Measurements from ENCODE around the gene HAAO. TPM values are rescaled to one million over a fixed set of nuclear protein-coding genes. Genes with fewer than 3 reads are reported as not detected.

Gene HAAO
- total and polyA plus RNA-seq, 5 donors: 3.5 to 5.9 (median 4.6) TPM

DNA sequence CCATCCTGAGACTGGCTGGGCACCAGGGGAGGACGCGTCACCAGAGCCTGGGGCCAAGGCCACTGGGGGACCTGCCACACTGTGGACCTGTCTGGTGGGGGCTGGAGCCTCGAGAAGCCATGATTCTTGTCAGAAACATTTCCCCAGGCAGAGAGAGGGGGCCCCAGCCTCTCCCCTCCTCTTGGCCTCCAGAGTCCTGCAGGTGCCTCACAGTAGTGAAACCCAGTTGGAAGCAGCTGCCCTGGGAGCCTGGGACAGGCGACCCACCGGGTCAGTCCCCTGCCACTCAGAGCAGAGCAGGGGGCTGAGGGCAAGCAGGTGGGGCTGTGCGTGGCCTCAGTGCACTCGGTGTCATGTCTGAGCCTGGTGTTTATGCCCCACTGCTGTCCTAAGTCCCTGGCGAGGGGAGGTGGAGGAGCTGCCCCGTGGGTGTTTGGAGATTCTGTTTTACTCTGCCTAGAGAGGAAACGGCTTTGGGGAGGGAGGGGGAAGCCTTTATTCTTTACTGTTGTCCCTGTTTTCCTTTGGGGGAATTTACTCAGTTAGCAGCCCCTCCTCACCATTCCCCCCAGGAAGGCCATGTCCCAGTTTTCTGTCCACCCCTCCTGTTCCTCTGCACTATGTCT, 36.1 kb downstream of the HAAO start:
- Histone ChIP-seq H3K4me1 (ENCODE audit: control insufficient read depth, insufficient read depth, low read length) (peaks cover 8% of the 10 kb centered on the region), H3K27ac (ENCODE audit: low read length) (no peak overlapping the region), H3K27me3 (ENCODE audit: control insufficient read depth, insufficient read depth) (no peaks in the 10 kb centered on the region), H3K4me3 (ENCODE audit: low read length) (no peak overlapping the region), H3K9me3 (ENCODE audit: control insufficient read depth, low read length) (no peaks in the 10 kb centered on the region)
- intact Hi-C loops (cut with DNase I): no loop called here
- WGBS: 83% methylated on average over 10 of the region's 10 CpGs
- ATAC-seq (no peak), DNase-seq (no peak)

DNA sequence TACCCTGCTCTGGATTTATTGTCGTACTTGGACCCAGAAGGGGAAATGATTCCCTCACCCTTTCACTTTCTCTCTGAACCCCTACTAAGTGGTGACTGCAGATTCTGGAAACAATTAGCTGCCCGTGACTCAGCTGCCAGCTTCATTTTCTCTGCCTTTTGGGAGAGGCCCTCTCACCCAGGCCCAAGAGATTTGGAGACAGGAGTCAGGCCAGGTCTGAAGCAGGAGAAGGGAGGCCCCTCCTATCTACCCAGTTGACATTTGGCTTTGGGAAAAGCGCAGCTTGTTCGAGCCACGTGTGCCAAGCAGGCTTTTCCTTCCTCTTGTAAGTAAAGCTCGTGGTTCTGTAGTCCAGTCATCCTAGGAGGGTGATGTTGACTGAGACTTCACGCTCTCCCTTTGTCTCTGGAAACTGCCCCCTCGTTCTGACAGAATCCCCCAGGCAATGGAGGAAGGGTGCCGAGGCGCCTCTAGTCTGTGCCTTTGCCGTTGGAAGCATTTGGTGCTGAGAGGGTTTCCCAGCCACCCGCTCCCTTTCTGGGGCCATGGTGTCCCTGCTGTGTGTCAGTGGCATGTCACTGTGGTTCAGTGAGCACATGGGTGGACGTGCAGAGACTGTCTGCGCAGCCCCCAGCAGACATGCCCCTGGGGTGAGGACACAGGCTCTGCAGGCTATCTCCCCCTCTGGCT, 37.0 kb downstream of the HAAO start:
- peak; percentile 34 to 38 for ATAC-seq
- no peak overlapping the region for H3K4me3 ChIP-seq (ENCODE audit: low read length)
- H3K9me3 ChIP-seq (ENCODE audit: control insufficient read depth, low read length): no peaks in the 10 kb centered on the region
- H3K27ac ChIP-seq (ENCODE audit: low read length): no peak overlapping the region
- peaks cover 8% of the 10 kb centered on the region for H3K4me1 ChIP-seq (ENCODE audit: control insufficient read depth, insufficient read depth, low read length)
- no peaks in the 10 kb centered on the region for H3K27me3 ChIP-seq (ENCODE audit: control insufficient read depth, insufficient read depth)
- WGBS: 66% methylated on average over 14 of the region's 14 CpGs
- intact Hi-C loops (cut with DNase I): no loop called here
- peak in 1 of 3 donors; percentile 38 for DNase-seq

DNA sequence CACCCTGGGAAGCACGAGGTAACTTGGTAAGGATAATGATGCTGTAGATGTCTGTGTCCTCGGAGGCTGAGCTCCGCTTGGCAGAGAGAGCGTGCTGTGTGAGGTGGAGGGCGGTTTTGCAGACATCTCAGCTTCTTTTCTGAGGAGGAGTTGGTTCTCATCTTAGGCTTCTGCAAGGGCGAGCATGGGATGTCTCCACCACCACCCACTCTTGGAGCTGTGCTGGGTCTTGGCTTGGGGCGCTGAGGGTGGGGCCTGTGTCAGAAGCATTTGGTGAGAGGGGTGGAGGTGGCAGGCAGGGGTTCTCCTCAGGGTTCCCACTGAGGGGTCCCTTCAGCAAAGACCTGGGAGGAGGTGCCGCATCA, 37.6 kb downstream of the HAAO start:
- H3K4me3 ChIP-seq (ENCODE audit: low read length): no peak overlapping the region
- intact Hi-C loops (cut with DNase I): no loop called here
- 77% methylated on average over 8 of the region's 8 CpGs for WGBS
- no peak overlapping the region for H3K27ac ChIP-seq (ENCODE audit: low read length)
- ATAC-seq (peak; percentile 21 to 27), DNase-seq (no peak)
- H3K9me3 ChIP-seq (ENCODE audit: control insufficient read depth, low read length): no peaks in the 10 kb centered on the region
- peaks cover 8% of the 10 kb centered on the region for H3K4me1 ChIP-seq (ENCODE audit: control insufficient read depth, insufficient read depth, low read length)
- no peaks in the 10 kb centered on the region for H3K27me3 ChIP-seq (ENCODE audit: control insufficient read depth, insufficient read depth)

DNA sequence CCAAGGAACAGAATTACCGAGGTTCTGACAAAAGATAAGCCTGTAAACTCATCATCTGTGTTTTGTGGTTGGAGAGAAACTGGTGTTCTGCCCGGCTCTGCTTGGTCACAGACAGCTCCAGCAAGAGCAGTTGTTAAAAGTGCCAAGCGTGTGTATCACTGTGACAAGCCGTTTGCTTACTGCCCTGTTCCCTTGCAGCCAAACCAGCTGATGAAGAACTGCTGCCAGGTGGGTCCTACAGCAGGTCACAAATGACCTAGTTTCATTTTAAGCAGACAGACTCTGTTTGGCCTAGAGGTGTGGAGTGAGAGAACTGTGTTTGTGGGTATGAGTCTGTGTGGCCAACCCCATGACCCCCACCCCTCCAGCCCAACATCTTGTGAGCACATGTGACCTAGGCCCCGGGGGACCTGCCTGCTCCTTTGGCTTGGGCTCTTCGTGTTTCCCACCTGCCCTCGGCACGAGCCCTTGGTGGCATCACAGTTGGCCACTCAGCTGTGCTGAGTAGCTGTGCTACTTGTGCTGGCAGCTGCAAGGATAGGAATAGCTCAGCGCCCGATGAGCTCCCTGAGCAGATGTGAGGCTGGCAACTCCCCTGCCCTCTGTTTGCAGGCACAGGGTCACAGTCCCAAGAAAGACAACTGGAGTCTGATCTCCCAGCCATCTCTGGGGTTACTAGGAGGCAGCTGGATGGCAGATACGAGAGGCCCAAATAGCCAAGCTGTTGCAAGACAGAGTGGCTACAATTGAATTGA, 38.2 kb downstream of the HAAO start:
- peak; percentile 52 to 54 for ATAC-seq
- Histone ChIP-seq H3K27me3 (ENCODE audit: control insufficient read depth, insufficient read depth) (no peaks in the 10 kb centered on the region), H3K4me3 (ENCODE audit: low read length) (no peak overlapping the region), H3K9me3 (ENCODE audit: control insufficient read depth, low read length) (no peaks in the 10 kb centered on the region), H3K4me1 (ENCODE audit: control insufficient read depth, insufficient read depth, low read length) (peaks cover 8% of the 10 kb centered on the region), H3K27ac (ENCODE audit: low read length) (peak overlapping the region; percentile 25)
- peak in 1 of 3 donors; percentile 65 for DNase-seq
- WGBS: 50% methylated on average over 11 of the region's 11 CpGs
- intact Hi-C loops (cut with DNase I): no loop called here

DNA sequence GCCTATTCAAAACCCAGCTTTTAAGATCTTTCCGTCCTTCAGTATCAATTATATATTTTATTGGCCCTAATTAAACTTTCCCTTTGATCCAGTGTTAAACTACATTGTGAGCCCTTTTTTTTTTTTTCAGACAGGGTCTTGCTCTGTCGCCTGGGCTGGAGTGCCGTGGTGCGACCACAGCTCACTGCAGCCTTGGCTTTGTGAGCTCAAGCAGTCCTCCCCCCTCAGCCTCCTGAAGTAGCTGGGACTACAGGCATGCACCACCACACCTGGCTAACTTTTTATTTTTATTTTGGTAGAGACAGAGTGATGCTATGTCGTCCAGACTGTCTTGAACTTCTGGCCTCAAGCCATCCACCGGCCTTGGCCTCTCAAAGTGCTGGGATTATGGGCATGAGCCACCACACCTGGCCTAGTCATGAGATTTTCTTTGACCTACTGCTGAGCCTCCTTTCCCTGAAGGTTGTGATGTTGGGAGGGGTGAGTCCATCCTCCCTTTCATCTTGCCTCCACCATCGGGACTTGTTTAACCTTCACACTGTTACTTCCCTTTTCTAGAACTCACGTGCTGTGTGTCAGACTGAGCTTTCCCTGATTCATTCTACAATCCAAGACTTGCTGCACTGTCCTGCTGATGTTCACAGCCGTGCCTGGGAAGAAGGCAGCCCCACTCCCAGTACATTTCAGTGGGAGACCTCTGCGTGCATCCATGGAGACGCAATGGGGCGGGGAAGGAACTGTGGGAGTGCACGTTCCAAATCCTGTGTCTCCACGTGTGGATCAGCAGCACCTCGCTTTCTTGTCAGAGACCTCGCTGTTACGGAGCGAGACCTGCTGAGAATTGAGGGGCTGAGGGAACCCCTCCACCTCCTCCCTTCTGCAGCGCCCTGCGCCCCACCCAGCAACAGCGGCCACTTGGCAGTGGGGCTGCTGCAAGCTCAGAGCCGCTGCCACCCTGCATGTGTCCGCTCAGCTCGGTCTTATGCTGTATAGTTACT, 39.3 kb downstream of the HAAO start:
- no peak overlapping the region for H3K4me3 ChIP-seq (ENCODE audit: low read length)
- ATAC-seq: no peak
- no peaks in the 10 kb centered on the region for H3K9me3 ChIP-seq (ENCODE audit: control insufficient read depth, low read length)
- 88% methylated on average over 24 of the region's 24 CpGs for WGBS
- DNase-seq: no peak
- no peaks in the 10 kb centered on the region for H3K27me3 ChIP-seq (ENCODE audit: control insufficient read depth, insufficient read depth)
- H3K4me1 ChIP-seq (ENCODE audit: control insufficient read depth, insufficient read depth, low read length): peaks cover 8% of the 10 kb centered on the region
- intact Hi-C loops (cut with DNase I): no loop called here
- H3K27ac ChIP-seq (ENCODE audit: low read length): no peak overlapping the region

DNA sequence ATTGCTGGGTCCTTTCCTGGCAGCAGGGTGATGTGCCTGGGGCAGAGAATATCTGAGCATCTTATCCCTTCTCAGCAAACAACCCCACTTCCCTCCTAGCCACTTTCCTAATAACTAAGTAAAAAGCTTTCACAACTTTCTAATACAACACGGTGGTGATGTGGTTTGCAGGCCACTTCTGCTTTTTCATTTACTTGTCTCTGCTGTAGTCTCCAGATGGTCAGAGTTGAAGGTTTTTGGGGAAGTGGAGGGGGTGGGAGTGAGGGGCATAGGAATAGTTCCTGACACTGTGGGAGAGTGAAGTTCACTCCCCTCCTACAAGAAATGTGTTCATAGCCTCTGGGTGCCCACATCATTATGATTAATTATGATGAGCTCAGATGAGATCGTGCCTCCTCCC, 40.1 kb downstream of the HAAO start:
- Histone ChIP-seq H3K27ac (ENCODE audit: low read length) (no peak overlapping the region), H3K4me3 (ENCODE audit: low read length) (no peak overlapping the region), H3K4me1 (ENCODE audit: control insufficient read depth, insufficient read depth, low read length) (peaks cover 8% of the 10 kb centered on the region), H3K27me3 (ENCODE audit: control insufficient read depth, insufficient read depth) (no peaks in the 10 kb centered on the region), H3K9me3 (ENCODE audit: control insufficient read depth, low read length) (no peaks in the 10 kb centered on the region)
- DNase-seq: no peak
- 76% methylated on average over 2 of the region's 2 CpGs for WGBS
- peak; percentile 25 to 34 for ATAC-seq
- intact Hi-C loops (cut with DNase I): no loop called here

DNA sequence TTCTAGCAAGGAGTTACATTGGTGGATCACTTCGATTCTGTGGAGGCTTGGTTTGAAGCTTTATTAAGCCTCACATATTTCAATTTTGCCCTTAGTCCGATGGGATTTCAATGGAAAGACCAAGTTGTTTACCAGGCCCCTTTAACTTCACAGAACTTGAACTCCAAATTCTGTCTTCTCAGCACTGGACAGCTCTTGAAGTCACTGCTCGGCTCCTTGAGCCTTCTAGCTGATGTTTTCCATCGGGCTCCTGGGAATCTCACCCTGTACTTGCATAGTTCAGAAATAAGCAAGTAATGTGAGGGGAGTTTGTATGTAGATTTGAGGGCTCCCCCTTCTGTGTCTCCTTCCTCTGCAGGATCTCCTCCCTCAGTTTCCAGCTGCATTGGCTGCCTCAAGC, 43.5 kb downstream of the HAAO start:
- Histone ChIP-seq H3K27ac (ENCODE audit: low read length) (no peak overlapping the region), H3K27me3 (ENCODE audit: control insufficient read depth, insufficient read depth) (no peaks in the 10 kb centered on the region), H3K9me3 (ENCODE audit: control insufficient read depth, low read length) (no peaks in the 10 kb centered on the region), H3K4me3 (ENCODE audit: low read length) (no peak overlapping the region), H3K4me1 (ENCODE audit: control insufficient read depth, insufficient read depth, low read length) (no peaks in the 10 kb centered on the region)
- ATAC-seq (no peak), DNase-seq (no peak)
- WGBS: 89% methylated on average over 4 of the region's 4 CpGs
- intact Hi-C loops (cut with DNase I): no loop called here

DNA sequence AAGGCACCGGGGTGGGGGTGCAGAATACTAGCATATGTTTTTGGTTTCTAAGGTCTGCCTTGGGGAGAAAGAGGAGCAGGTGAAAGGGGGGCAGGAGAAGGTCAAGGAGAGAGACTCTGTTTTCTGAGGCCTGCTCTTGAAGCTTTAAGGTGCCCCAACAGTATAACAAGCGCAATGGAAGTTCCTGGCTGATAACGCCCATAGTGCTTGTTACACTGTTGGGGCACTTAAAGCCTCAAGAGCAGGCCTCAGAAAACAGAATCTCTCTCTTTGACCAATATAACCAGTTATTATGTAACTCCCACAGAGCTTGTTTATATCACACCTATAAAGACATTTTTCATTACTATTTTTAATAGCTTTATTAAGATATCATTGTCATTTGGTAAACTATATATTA, 45.0 kb downstream of the HAAO start:
- no peaks in the 10 kb centered on the region for H3K9me3 ChIP-seq (ENCODE audit: control insufficient read depth, low read length)
- no peak overlapping the region for H3K4me3 ChIP-seq (ENCODE audit: low read length)
- DNase-seq (no peak), ATAC-seq (no peak)
- intact Hi-C loops (cut with DNase I): no loop called here
- 98% methylated on average over 3 of the region's 3 CpGs for WGBS
- no peaks in the 10 kb centered on the region for H3K4me1 ChIP-seq (ENCODE audit: control insufficient read depth, insufficient read depth, low read length)
- H3K27ac ChIP-seq (ENCODE audit: low read length): no peak overlapping the region
- H3K27me3 ChIP-seq (ENCODE audit: control insufficient read depth, insufficient read depth): no peaks in the 10 kb centered on the region

DNA sequence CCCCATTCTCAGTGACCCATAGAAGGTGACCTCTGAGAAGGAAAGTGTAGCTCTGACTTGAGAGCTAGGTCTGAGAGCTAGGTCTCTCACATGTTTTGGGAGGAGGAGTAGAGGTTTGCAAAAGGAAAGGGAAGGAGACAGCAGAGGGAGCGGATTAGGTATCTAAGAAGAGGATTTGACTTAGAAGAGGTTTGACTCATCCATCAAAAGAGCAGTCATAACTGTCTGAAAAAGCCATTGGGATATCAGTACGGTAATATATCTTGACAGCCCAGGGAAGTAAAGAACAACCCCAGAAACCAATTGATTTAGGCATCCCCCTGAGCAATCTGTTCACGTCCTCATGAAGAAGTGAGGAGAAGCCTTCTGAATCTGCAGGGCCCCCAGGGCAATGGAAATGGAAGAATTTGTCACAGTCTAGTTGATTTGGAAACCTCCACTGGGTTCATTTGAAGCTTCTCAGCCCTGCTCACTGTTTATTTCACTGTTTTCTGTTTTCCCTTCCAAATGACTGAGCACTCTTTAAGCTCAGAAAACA, 47.8 kb downstream of the HAAO start:
- Histone ChIP-seq H3K4me3 (ENCODE audit: low read length) (no peak overlapping the region), H3K27ac (ENCODE audit: low read length) (no peak overlapping the region), H3K9me3 (ENCODE audit: control insufficient read depth, low read length) (no peaks in the 10 kb centered on the region), H3K27me3 (ENCODE audit: control insufficient read depth, insufficient read depth) (no peaks in the 10 kb centered on the region), H3K4me1 (ENCODE audit: control insufficient read depth, insufficient read depth, low read length) (no peaks in the 10 kb centered on the region)
- ATAC-seq (no peak), DNase-seq (no peak)
- whole genome bisulfite sequencing: 97% methylated on average over 3 of the region's 3 CpGs
- intact Hi-C loops (cut with DNase I): no loop called here

DNA sequence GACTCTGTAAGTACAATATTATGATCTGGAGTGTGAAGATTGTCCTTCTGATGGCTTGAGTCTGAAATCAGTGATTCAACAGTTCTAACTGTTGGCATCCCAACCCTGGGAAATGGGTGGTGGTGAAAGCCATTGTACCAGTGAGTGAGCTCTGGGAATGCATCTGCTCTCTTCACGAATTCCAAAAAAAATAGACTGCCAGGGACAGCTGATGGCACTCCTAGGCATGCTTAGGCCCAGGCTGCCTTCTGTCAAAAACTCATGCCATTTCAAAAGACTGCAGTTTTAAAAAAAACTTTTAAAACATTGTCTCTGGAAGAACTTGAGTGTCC, 48.8 kb downstream of the HAAO start:
- H3K4me1 ChIP-seq (ENCODE audit: control insufficient read depth, insufficient read depth, low read length): no peaks in the 10 kb centered on the region
- no peak overlapping the region for H3K4me3 ChIP-seq (ENCODE audit: low read length)
- no peaks in the 10 kb centered on the region for H3K9me3 ChIP-seq (ENCODE audit: control insufficient read depth, low read length)
- 89% methylated on average over 1 of the region's 1 CpG for WGBS
- ATAC-seq (no peak), DNase-seq (no peak)
- H3K27ac ChIP-seq (ENCODE audit: low read length): no peak overlapping the region
- intact Hi-C loops (cut with DNase I): no loop called here
- no peaks in the 10 kb centered on the region for H3K27me3 ChIP-seq (ENCODE audit: control insufficient read depth, insufficient read depth)
